CD14-positive monocyte (primary cell): Measurements from ENCODE around the gene CAMKK1. TPM values are rescaled to one million over a fixed set of nuclear protein-coding genes. Genes with fewer than 3 reads are reported as not detected.

ENCODE experiments used
- DNase-seq, 3 donors: peaks; one replicate each; pipeline ENCODE4 v3.0.0-alpha.2; 2011 to 2022
- H2AFZ ChIP-seq: 2 replicates; pipeline ENCODE4 v1.6.0; 2012; ENCODE audit warnings: mild to moderate bottlenecking, low read depth, low read length, inconsistent platforms; ENCODE audit not compliant: insufficient read depth, poor library complexity, severe bottlenecking
- H3K27ac ChIP-seq, 2 donors: 1 replicate in 1 of 2; 2 replicates in 1 of 2; pipeline ENCODE4 v1.5.1; 2012 to 2013; ENCODE audit warnings: low read length in 2 of 2, control low read depth in 1 of 2, inconsistent platforms in 1 of 2, low read depth in 1 of 2, mild to moderate bottlenecking in 1 of 2
- H3K27me3 ChIP-seq, 2 donors: one replicate each; pipeline versions ENCODE4 v1.6.0 to v1.6.1; 2011 to 2013; ENCODE audit warnings: low read length in 2 of 2; ENCODE audit not compliant: control insufficient read depth in 2 of 2, insufficient read depth in 2 of 2
- H3K36me3 ChIP-seq, 2 donors: replicated peaks in 1 of 2; 1 replicate in 1 of 2; 2 replicates in 1 of 2; pipeline versions ENCODE4 v1.5.1 to v1.6.1; 2012 to 2013; ENCODE audit warnings: low read length in 2 of 2, control low read depth in 1 of 2, inconsistent platforms in 1 of 2, mild to moderate bottlenecking in 1 of 2; ENCODE audit not compliant: insufficient read depth in 2 of 2, control insufficient read depth in 1 of 2
- H3K4me1 ChIP-seq, 2 donors: 1 replicate in 1 of 2; 2 replicates in 1 of 2; pipeline versions ENCODE4 v1.5.1 to v1.6.1; 2012 to 2013; ENCODE audit warnings: low read length in 2 of 2, control low read depth in 1 of 2, inconsistent platforms in 1 of 2, mild to moderate bottlenecking in 1 of 2, moderate library complexity in 1 of 2; ENCODE audit not compliant: insufficient read depth in 2 of 2, control insufficient read depth in 1 of 2
- H3K4me2 ChIP-seq: replicated peaks from 2 replicates; pipeline ENCODE3; 2012; ENCODE audit warnings: low read length, moderate library complexity, mild to moderate bottlenecking; ENCODE audit not compliant: poor library complexity, severe bottlenecking; ENCODE audit errors: extremely low read depth
- H3K4me3 ChIP-seq, 3 experiments: fragments of 200-600 bp in 1 of 3; sonication (generic) in 1 of 3; replicated peaks in 1 of 3; 1 replicate in 2 of 3; 2 replicates in 1 of 3; pipeline ENCODE4 v1.5.1; 2011 to 2013; ENCODE audit warnings: low read length in 3 of 3, mild to moderate bottlenecking in 3 of 3, control low read depth in 2 of 3, low read depth in 2 of 3, inconsistent platforms in 1 of 3, moderate library complexity in 1 of 3
- H3K79me2 ChIP-seq: 2 replicates; pipeline ENCODE4 v1.6.0; 2012; ENCODE audit warnings: mild to moderate bottlenecking, control low read depth, inconsistent platforms, low read length, moderate library complexity; ENCODE audit not compliant: insufficient read depth
- H3K9ac ChIP-seq: 2 replicates; pipeline ENCODE4 v1.6.0; 2017; ENCODE audit warnings: low read length, mild to moderate bottlenecking; ENCODE audit not compliant: insufficient read depth, poor library complexity, severe bottlenecking
- H3K9me3 ChIP-seq, 2 donors: replicated peaks in 1 of 2; 1 replicate in 1 of 2; 2 replicates in 1 of 2; pipeline versions ENCODE4 v1.5.1 to v1.6.1; 2012 to 2013; ENCODE audit warnings: low read length in 2 of 2, control low read depth in 1 of 2; ENCODE audit not compliant: control insufficient read depth in 1 of 2, insufficient read depth in 1 of 2
- H4K20me1 ChIP-seq: 2 replicates; pipeline ENCODE4 v1.6.0; 2012; ENCODE audit warnings: mild to moderate bottlenecking, low read length, control low read depth, moderate library complexity; ENCODE audit not compliant: insufficient read depth
- H3K27ac Mint-ChIP-seq, 7 donors: one replicate each; pipeline ENCODE4 v1.8.0; 2020; ENCODE audit warnings: mild to moderate bottlenecking in 7 of 7, mixed read lengths in 7 of 7, moderate library complexity in 6 of 7, inconsistent platforms in 2 of 7
- H3K27me3 Mint-ChIP-seq, 3 donors: one replicate each; pipeline ENCODE4 v1.8.0; 2021 to 2022; ENCODE audit warnings: low read depth in 3 of 3, mild to moderate bottlenecking in 3 of 3, mixed read lengths in 3 of 3, moderate library complexity in 3 of 3, inconsistent platforms in 1 of 3
- H3K36me3 Mint-ChIP-seq, 2 donors: one replicate each; pipeline ENCODE4 v1.8.0; 2020; ENCODE audit warnings: mixed read lengths in 2 of 2, inconsistent platforms in 1 of 2, mild to moderate bottlenecking in 1 of 2
- H3K4me1 Mint-ChIP-seq: one replicate; pipeline ENCODE4 v1.8.0; 2020; ENCODE audit warnings: mild to moderate bottlenecking, mixed read lengths
- H3K4me3 Mint-ChIP-seq, 2 donors: one replicate each; pipeline ENCODE4 v1.8.0; 2020; ENCODE audit warnings: mild to moderate bottlenecking in 2 of 2, mixed read lengths in 2 of 2, moderate library complexity in 1 of 2
- H3K9me3 Mint-ChIP-seq, 7 donors: one replicate each; pipeline ENCODE4 v1.8.0; 2020 to 2022; ENCODE audit warnings: mixed read lengths in 7 of 7, mild to moderate bottlenecking in 6 of 7, moderate library complexity in 6 of 7, inconsistent platforms in 2 of 7
- whole genome bisulfite sequencing: methylation state at CpG from one replicate; pipeline ENCODE4 v1.1.5; 2013; ENCODE audit warnings: missing lambda C conversion rate; ENCODE audit not compliant: insufficient coverage; 5-methylcytosine and 5-hydroxymethylcytosine counted together
- intact Hi-C, 2 donors: fragments of 100-400 bp; cut with micrococcal nuclease; formaldehyde crosslinking; loops; one replicate each; pipeline versions ENCODE4 v1.15.0 to v1.15.1; 2023
- polyA plus RNA-seq, 3 donors: library from polyadenylated mRNA; depleted of rRNA in 1 of 3; unstranded in 2 of 3; stranded (reverse) in 1 of 3; fragments of 300-500 nt in 2 of 3; fragments of >200 nt in 1 of 3; fragmentation: Illumina TruSeq in 2 of 3; gene quantifications; 1 replicate in 2 of 3; 2 replicates in 1 of 3; pipeline ENCODE4 v1.2.3, GENCODE V29; 2012 to 2021
- TF ChIP-seq, protein P1 (sequence below): fragments of 200-600 bp; IDR thresholded peaks from one replicate; pipeline ENCODE4 v1.8.0; 2022; ENCODE audit warnings: antibody characterized with exemption, mild to moderate bottlenecking

CAMKK1 gene
- polyA plus RNA-seq, 3 donors, result 0.74 to 24.1 (median 1.5) TPM

- Mint-ChIP-seq H3K36me3 (peaks cover 50 to 73% of the 10 kb centered on the region in 2 donors), H3K9me3 (peaks cover 0 to 3% (median 0%) of the 10 kb centered on the region in 7 donors), H3K27ac (peak overlapping the region in 4 of 7 donors; percentile 38 to 84 (median 80)), H3K4me1 (peaks cover 28% of the 10 kb centered on the region), H3K4me3 (peak overlapping the region in 1 of 2 donors; percentile 46), H3K27me3 (no peaks in the 10 kb centered on the region)
- peak; percentile 26 to 38 (median 28) for DNase-seq
- Histone ChIP-seq H3K36me3 (peaks cover 18 to 59% of the 10 kb centered on the region in 2 donors), H2AFZ (no peak overlapping the region), H3K27ac (peak overlapping the region in 1 of 2 donors; percentile 68), H3K9me3 (no peaks in the 10 kb centered on the region), H3K4me3 (no peak overlapping the region), H3K9ac (no peak overlapping the region), H3K4me1 (peaks cover 18 to 20% of the 10 kb centered on the region in 2 donors), H3K4me2 (peak overlapping the region; percentile 5), H4K20me1 (peaks cover 41% of the 10 kb centered on the region), H3K79me2 (peaks cover 56% of the 10 kb centered on the region), H3K27me3 (no peaks in the 10 kb centered on the region)
- intact Hi-C loops, result no loop called here
- no CpG with 5 or more reads among the region's 4 CpGs for WGBS
- TF ChIP-seq, protein P1, sequence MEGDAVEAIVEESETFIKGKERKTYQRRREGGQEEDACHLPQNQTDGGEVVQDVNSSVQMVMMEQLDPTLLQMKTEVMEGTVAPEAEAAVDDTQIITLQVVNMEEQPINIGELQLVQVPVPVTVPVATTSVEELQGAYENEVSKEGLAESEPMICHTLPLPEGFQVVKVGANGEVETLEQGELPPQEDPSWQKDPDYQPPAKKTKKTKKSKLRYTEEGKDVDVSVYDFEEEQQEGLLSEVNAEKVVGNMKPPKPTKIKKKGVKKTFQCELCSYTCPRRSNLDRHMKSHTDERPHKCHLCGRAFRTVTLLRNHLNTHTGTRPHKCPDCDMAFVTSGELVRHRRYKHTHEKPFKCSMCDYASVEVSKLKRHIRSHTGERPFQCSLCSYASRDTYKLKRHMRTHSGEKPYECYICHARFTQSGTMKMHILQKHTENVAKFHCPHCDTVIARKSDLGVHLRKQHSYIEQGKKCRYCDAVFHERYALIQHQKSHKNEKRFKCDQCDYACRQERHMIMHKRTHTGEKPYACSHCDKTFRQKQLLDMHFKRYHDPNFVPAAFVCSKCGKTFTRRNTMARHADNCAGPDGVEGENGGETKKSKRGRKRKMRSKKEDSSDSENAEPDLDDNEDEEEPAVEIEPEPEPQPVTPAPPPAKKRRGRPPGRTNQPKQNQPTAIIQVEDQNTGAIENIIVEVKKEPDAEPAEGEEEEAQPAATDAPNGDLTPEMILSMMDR, result no peak
These were observed 58.0 kb downstream of the CAMKK1 start for GRCh38 chr17:3834811-3835210.

- Mint-ChIP-seq H3K27me3 (peaks cover 0 to 2% (median 0%) of the 10 kb centered on the region in 3 donors), H3K36me3 (peaks cover 60 to 84% of the 10 kb centered on the region in 2 donors), H3K9me3 (no peaks in the 10 kb centered on the region), H3K4me1 (no peaks in the 10 kb centered on the region), H3K27ac (peak overlapping the region in 1 of 7 donors; percentile 8), H3K4me3 (no peak overlapping the region)
- no peak overlapping the region for H2AFZ ChIP-seq
- no peak overlapping the region for H3K4me2 ChIP-seq
- H3K9ac ChIP-seq, result no peak overlapping the region
- H4K20me1 ChIP-seq, result peaks cover 7% of the 10 kb centered on the region
- H3K9me3 ChIP-seq, result no peaks in the 10 kb centered on the region
- intact Hi-C loops, result loop anchor here (5.0 to 10.0 kb wide), 2 partner anchors 64 to 147 kb away; no protein-coding TSS in a partner anchor
- DNase-seq, result no peak
- 100% methylated on average over 5 of the region's 7 CpGs for WGBS
- no peak overlapping the region for H3K4me3 ChIP-seq
- peaks cover 22% of the 10 kb centered on the region for H3K79me2 ChIP-seq
- TF ChIP-seq, protein P1, result no peak
- no peaks in the 10 kb centered on the region for H3K4me1 ChIP-seq
- no peak overlapping the region for H3K27ac ChIP-seq
- peaks cover 51 to 81% of the 10 kb centered on the region in 2 donors for H3K36me3 ChIP-seq
- H3K27me3 ChIP-seq, result no peaks in the 10 kb centered on the region
These were observed 64.0 kb downstream of the CAMKK1 start for GRCh38 chr17:3828852-3829232.
